ENCODE measurements around the gene FLVCR1. TPM values are rescaled to one million over a fixed set of nuclear protein-coding genes. Genes with fewer than 3 reads are reported as not detected.

The FLVCR1 gene
- total and polyA plus RNA-seq, 10 donors: 3.6 to 10.7 (median 8.0) TPM

DNA sequence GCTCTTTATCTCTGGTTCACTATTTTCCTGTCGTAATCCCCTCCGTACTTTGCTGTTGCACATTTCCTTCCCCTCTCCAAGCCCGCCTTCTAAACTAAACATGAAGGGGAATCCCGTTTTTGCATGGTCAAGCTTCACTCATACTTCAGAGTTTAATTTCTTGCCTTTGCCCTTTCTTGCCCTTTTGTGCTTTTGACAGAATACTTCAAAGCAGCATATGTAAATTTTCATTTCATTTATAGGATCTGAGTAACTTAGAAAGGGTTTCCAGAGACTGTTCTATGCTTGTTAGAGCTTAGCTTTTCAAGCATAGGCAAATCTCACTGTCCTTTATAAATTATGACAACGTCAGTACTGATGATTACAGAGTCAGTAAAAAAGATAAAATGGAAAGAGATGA is 38.3 kb upstream of the FLVCR1 start:
- Histone ChIP-seq H3K9me3 (peaks cover 0 to 3% (median 1%) of the 10 kb centered on the region in 8 donors), H3K36me3 (peaks cover 0 to 7% (median 0%) of the 10 kb centered on the region in 6 donors), H3K4me1 (peaks cover 3 to 30% (median 17%) of the 10 kb centered on the region in 6 donors), H3K27me3 (replicated peaks in 1 of 7) (no peaks in the 10 kb centered on the region), H3K27ac (peak overlapping the region in 3 of 8 donors; percentile 9 to 67 (median 23)), H3K4me3 (peak overlapping the region in 1 of 8 donors; percentile 11)
- intact Hi-C loops (cut with DNase I; ENCODE audit: low total_unique reads): loop anchor here (10.0 kb wide), 1 partner anchor 175 kb away; no protein-coding TSS in a partner anchor
- TF ChIP-seq POLR2A (IDR thresholded peaks at IDR 0.05) (no peak), POLR2AphosphoS5 (IDR thresholded peaks at IDR 0.05) (no peak)
- TF ChIP-seq, protein P1, sequence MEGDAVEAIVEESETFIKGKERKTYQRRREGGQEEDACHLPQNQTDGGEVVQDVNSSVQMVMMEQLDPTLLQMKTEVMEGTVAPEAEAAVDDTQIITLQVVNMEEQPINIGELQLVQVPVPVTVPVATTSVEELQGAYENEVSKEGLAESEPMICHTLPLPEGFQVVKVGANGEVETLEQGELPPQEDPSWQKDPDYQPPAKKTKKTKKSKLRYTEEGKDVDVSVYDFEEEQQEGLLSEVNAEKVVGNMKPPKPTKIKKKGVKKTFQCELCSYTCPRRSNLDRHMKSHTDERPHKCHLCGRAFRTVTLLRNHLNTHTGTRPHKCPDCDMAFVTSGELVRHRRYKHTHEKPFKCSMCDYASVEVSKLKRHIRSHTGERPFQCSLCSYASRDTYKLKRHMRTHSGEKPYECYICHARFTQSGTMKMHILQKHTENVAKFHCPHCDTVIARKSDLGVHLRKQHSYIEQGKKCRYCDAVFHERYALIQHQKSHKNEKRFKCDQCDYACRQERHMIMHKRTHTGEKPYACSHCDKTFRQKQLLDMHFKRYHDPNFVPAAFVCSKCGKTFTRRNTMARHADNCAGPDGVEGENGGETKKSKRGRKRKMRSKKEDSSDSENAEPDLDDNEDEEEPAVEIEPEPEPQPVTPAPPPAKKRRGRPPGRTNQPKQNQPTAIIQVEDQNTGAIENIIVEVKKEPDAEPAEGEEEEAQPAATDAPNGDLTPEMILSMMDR (IDR thresholded peaks at IDR 0.05 in 8 of 11, conservative IDR thresholded peaks at IDR 0.05 in 3 of 11): no peak
- 4 to 16% (median 9%) methylated on average over 5 of the region's 5 CpGs for WGBS, 5 donors
- DNase-seq: no peak

DNA sequence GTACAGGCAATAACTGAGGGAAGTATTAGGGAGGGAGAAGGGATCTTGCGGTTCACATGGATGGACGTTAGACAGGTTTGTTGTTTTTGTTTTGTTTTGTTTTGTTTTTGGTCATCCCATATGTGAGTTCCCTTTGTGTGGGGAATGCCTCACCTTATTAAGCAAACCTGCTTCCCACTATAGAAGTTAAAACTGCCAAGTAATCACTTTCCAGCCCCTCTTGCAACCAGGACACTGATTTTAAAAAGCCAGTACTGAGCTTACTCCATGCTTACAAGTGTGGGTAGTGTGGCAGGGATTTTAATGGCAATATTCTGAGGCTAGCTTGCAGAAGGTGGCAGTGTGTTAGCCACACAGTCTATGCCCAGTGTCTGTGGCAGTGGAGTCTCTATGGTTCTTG is 37.1 kb upstream of the FLVCR1 start:
- intact Hi-C loops (cut with DNase I; ENCODE audit: low total_unique reads): no loop called here
- H3K36me3 ChIP-seq: no peaks in the 10 kb centered on the region
- H3K4me1 ChIP-seq: peaks cover 3 to 30% (median 17%) of the 10 kb centered on the region in 6 donors
- H3K27me3 ChIP-seq (replicated peaks in 1 of 7): no peaks in the 10 kb centered on the region
- no peak for DNase-seq
- 59 to 81% (median 78%) methylated on average over 2 of the region's 2 CpGs for WGBS, 5 donors
- peaks cover 0 to 15% (median 14%) of the 10 kb centered on the region in 8 donors for H3K9me3 ChIP-seq
- H3K4me3 ChIP-seq: no peak overlapping the region
- TF ChIP-seq, protein P1 (IDR thresholded peaks at IDR 0.05 in 8 of 11, conservative IDR thresholded peaks at IDR 0.05 in 3 of 11): no peak
- TF ChIP-seq POLR2A (IDR thresholded peaks at IDR 0.05) (no peak), POLR2AphosphoS5 (IDR thresholded peaks at IDR 0.05) (no peak)
- H3K27ac ChIP-seq: no peak overlapping the region

DNA sequence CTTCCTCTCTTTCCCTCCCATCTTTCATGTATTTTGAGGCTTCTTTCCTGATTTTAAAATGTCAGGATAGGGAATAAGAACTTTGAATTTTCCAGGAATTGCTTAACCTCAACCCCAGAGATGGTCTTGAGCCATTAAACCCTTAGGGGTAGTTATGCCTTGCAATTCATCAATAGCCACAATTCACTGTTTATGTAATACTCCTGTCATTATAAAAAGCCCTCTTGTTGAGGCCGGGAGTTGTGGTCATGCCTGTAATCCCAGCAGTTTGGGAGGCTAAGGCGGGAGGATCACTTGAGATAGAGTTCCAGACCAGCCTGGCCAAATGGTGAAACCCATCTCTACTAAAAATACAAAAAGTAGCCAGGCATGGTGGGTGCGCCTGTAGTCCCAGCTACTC is 35.1 kb upstream of the FLVCR1 start:
- WGBS, 5 donors: 93 to 97% (median 95%) methylated on average over 3 of the region's 3 CpGs
- H3K4me1 ChIP-seq: peaks cover 3 to 30% (median 17%) of the 10 kb centered on the region in 6 donors
- peaks cover 0 to 27% (median 21%) of the 10 kb centered on the region in 8 donors for H3K9me3 ChIP-seq
- no peak overlapping the region for H3K4me3 ChIP-seq
- intact Hi-C loops (cut with DNase I; ENCODE audit: low total_unique reads): no loop called here
- H3K27me3 ChIP-seq (replicated peaks in 1 of 7): no peaks in the 10 kb centered on the region
- DNase-seq: no peak
- no peaks in the 10 kb centered on the region for H3K36me3 ChIP-seq
- H3K27ac ChIP-seq: no peak overlapping the region
- TF ChIP-seq POLR2AphosphoS5 (IDR thresholded peaks at IDR 0.05) (no peak), POLR2A (IDR thresholded peaks at IDR 0.05) (no peak)
- TF ChIP-seq, protein P1 (IDR thresholded peaks at IDR 0.05 in 8 of 11, conservative IDR thresholded peaks at IDR 0.05 in 3 of 11): no peak

DNA sequence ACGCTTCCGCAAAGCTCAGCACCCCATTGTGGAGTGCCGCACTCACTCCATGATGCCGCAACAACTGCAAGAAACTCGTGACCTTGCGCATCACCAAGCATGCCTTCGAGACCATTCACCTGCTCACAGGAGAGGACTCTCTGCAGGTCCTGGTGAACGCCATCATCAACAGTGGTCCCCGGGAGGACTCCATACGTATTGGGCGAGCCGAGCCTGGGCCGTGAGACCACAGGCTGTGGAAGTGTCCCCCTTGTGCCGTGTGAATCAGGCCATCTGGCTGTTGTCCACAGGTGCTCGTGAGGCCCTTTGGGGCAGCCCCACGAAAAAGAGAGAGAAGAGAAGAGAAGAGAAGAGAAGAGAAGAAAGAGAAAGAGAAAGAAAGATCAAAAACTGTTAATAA is 33.9 kb upstream of the FLVCR1 start:
- Histone ChIP-seq H3K27ac (no peak overlapping the region), H3K4me1 (peaks cover 3 to 19% (median 14%) of the 10 kb centered on the region in 6 donors), H3K9me3 (peaks cover 0 to 27% (median 21%) of the 10 kb centered on the region in 8 donors), H3K4me3 (no peak overlapping the region), H3K27me3 (replicated peaks in 1 of 7) (no peaks in the 10 kb centered on the region), H3K36me3 (no peaks in the 10 kb centered on the region)
- TF ChIP-seq POLR2A (IDR thresholded peaks at IDR 0.05): no peak
- TF ChIP-seq, protein P1 (IDR thresholded peaks at IDR 0.05 in 8 of 11, conservative IDR thresholded peaks at IDR 0.05 in 3 of 11): no peak
- no peak for TF ChIP-seq POLR2AphosphoS5 (IDR thresholded peaks at IDR 0.05)
- 91 to 97% (median 96%) methylated on average over 8 to 16 of the region's 16 CpGs for WGBS, 5 donors
- no peak for DNase-seq
- intact Hi-C loops (cut with DNase I; ENCODE audit: low total_unique reads): no loop called here

Measured in spleen (tissue), 11 donors.